ENCODE measurements around the gene MINDY2. TPM values are rescaled to one million over a fixed set of nuclear protein-coding genes. Genes with fewer than 3 reads are reported as not detected.
"Not testable (repeated sequence)": the region's sequence is repeated elsewhere in the genome, so short reads cannot be mapped to it uniquely, and the experiment has no call there.

Gene MINDY2
- total RNA-seq, 1 experiment from 2014 or later = 25.5 TPM

GRCh38 chr15:58880320-58880719 is 109.2 kb downstream of the MINDY2 start:
- intact Hi-C loops (cut with micrococcal nuclease; ENCODE audit: unreplicated experiment) = no loop called here
- Histone ChIP-seq H3K27me3 (replicated peaks; ENCODE audit: control insufficient read depth, insufficient read depth, low read length) (no peaks in the 10 kb centered on the region), H3K9me3 (no peaks in the 10 kb centered on the region), H3K36me3 (ENCODE audit: control insufficient read depth, insufficient read depth, low read length) (peaks cover 3% of the 10 kb centered on the region; the same call in 1 of the 2 replicates), H3K4me3 (ENCODE audit: low read depth, low read length) (no peak overlapping the region), H3K4me1 (peaks cover 11% of the 10 kb centered on the region)
- H3K27me3 Mint-ChIP-seq (ENCODE audit: insufficient read depth, unreplicated experiment) = no peaks in the 10 kb centered on the region
- no peak overlapping the region for H3K4me3 Mint-ChIP-seq (ENCODE audit: unreplicated experiment)
- H3K4me1 Mint-ChIP-seq (ENCODE audit: low read depth, unreplicated experiment) = peaks cover 10% of the 10 kb centered on the region
- BruUV-seq (replicated peaks) = no TSS peak
- TF ChIP-seq, protein P1, sequence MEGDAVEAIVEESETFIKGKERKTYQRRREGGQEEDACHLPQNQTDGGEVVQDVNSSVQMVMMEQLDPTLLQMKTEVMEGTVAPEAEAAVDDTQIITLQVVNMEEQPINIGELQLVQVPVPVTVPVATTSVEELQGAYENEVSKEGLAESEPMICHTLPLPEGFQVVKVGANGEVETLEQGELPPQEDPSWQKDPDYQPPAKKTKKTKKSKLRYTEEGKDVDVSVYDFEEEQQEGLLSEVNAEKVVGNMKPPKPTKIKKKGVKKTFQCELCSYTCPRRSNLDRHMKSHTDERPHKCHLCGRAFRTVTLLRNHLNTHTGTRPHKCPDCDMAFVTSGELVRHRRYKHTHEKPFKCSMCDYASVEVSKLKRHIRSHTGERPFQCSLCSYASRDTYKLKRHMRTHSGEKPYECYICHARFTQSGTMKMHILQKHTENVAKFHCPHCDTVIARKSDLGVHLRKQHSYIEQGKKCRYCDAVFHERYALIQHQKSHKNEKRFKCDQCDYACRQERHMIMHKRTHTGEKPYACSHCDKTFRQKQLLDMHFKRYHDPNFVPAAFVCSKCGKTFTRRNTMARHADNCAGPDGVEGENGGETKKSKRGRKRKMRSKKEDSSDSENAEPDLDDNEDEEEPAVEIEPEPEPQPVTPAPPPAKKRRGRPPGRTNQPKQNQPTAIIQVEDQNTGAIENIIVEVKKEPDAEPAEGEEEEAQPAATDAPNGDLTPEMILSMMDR (IDR thresholded peaks at IDR 0.05; ENCODE audit: insufficient read depth in 1 of 2, low read depth in 1 of 2, low read length in 1 of 2, severe bottlenecking in 1 of 2, unreplicated experiment in 1 of 2) = no peak
- peaks cover 78% of the 10 kb centered on the region for H3K36me3 Mint-ChIP-seq (ENCODE audit: insufficient read depth, unreplicated experiment)
- ChIA-PET POLR2A (interaction anchor here (0.6 kb wide), 1 partner anchor 123 kb away, joined by 9 read pairs; no protein-coding TSS in a partner anchor), CTCF (no interaction called here)
- H3K9me3 Mint-ChIP-seq (ENCODE audit: unreplicated experiment) = no peaks in the 10 kb centered on the region
- DNase-seq = no peak
- H3K27ac Mint-ChIP-seq (ENCODE audit: unreplicated experiment) = no peak overlapping the region

GRCh38 chr15:58882243-58882642 is 111.1 kb downstream of the MINDY2 start:
- no TSS peak for BruUV-seq (replicated peaks)
- H3K27me3 Mint-ChIP-seq (ENCODE audit: insufficient read depth, unreplicated experiment) = no peaks in the 10 kb centered on the region
- DNase-seq = no peak
- Histone ChIP-seq H3K4me3 (ENCODE audit: low read depth, low read length) (no peak overlapping the region), H3K27me3 (replicated peaks; ENCODE audit: control insufficient read depth, insufficient read depth, low read length) (no peaks in the 10 kb centered on the region), H3K9me3 (no peaks in the 10 kb centered on the region), H3K36me3 (ENCODE audit: control insufficient read depth, insufficient read depth, low read length) (peaks cover 3% of the 10 kb centered on the region; the same call in 1 of the 2 replicates), H3K4me1 (no peaks in the 10 kb centered on the region)
- H3K36me3 Mint-ChIP-seq (ENCODE audit: insufficient read depth, unreplicated experiment) = peaks cover 91% of the 10 kb centered on the region
- H3K4me1 Mint-ChIP-seq (ENCODE audit: low read depth, unreplicated experiment) = no peaks in the 10 kb centered on the region
- intact Hi-C loops (cut with micrococcal nuclease; ENCODE audit: unreplicated experiment) = no loop called here
- H3K9me3 Mint-ChIP-seq (ENCODE audit: unreplicated experiment) = no peaks in the 10 kb centered on the region
- H3K4me3 Mint-ChIP-seq (ENCODE audit: unreplicated experiment) = no peak overlapping the region
- no peak overlapping the region for H3K27ac Mint-ChIP-seq (ENCODE audit: unreplicated experiment)
- ChIA-PET CTCF (no interaction called here), POLR2A (no interaction called here)
- TF ChIP-seq, protein P1 (IDR thresholded peaks at IDR 0.05; ENCODE audit: insufficient read depth in 1 of 2, low read depth in 1 of 2, low read length in 1 of 2, severe bottlenecking in 1 of 2, unreplicated experiment in 1 of 2) = no peak

DNA sequence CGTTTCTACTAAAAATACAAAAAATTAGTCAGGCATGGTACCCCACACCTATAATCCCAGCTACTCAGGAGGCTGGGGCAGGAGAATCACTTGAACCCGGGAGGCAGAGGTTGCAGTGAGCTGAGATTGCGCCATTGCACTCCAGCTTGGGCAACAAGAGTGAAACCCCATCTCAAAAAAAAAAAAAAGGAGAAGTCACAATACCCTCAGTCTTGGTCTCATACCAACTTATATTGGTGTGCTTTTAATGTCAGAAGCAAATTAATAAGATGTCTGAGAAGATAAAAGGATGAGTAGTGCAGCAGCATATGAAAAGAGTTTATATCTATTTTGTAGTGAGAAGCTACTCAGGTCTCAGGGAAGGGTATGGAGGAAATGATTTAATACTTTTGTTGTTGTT is 112.8 kb downstream of the MINDY2 start:
- H3K27ac Mint-ChIP-seq (ENCODE audit: unreplicated experiment); H3K27me3 ChIP-seq (replicated peaks; ENCODE audit: control insufficient read depth, insufficient read depth, low read length); H3K4me3 ChIP-seq (ENCODE audit: low read depth, low read length); H3K27me3 Mint-ChIP-seq (ENCODE audit: insufficient read depth, unreplicated experiment); H3K4me1 ChIP-seq; POLR2A ChIA-PET; BruUV-seq (replicated peaks); H3K36me3 ChIP-seq (ENCODE audit: control insufficient read depth, insufficient read depth, low read length); DNase-seq; H3K9me3 Mint-ChIP-seq (ENCODE audit: unreplicated experiment); H3K9me3 ChIP-seq; H3K4me1 Mint-ChIP-seq (ENCODE audit: low read depth, unreplicated experiment); H3K4me3 Mint-ChIP-seq (ENCODE audit: unreplicated experiment); CTCF ChIA-PET; intact Hi-C loops (cut with micrococcal nuclease; ENCODE audit: unreplicated experiment): not testable (repeated sequence)
- H3K36me3 Mint-ChIP-seq (ENCODE audit: insufficient read depth, unreplicated experiment) = peaks cover 88% of the 10 kb centered on the region

- no peak overlapping the region for H3K27ac Mint-ChIP-seq (ENCODE audit: unreplicated experiment)
- ChIA-PET POLR2A (no interaction called here), CTCF (no interaction called here)
- no peaks in the 10 kb centered on the region for H3K4me1 Mint-ChIP-seq (ENCODE audit: low read depth, unreplicated experiment)
- no peak overlapping the region for H3K4me3 Mint-ChIP-seq (ENCODE audit: unreplicated experiment)
- Histone ChIP-seq H3K27me3 (replicated peaks; ENCODE audit: control insufficient read depth, insufficient read depth, low read length) (no peaks in the 10 kb centered on the region), H3K4me1 (no peaks in the 10 kb centered on the region), H3K36me3 (ENCODE audit: control insufficient read depth, insufficient read depth, low read length) (no peaks in the 10 kb centered on the region; the same call in 1 of the 2 replicates), H3K9me3 (no peaks in the 10 kb centered on the region), H3K4me3 (ENCODE audit: low read depth, low read length) (no peak overlapping the region)
- H3K36me3 Mint-ChIP-seq (ENCODE audit: insufficient read depth, unreplicated experiment) = peaks cover 84% of the 10 kb centered on the region
- TF ChIP-seq, protein P1 (IDR thresholded peaks at IDR 0.05; ENCODE audit: insufficient read depth in 1 of 2, low read depth in 1 of 2, low read length in 1 of 2, severe bottlenecking in 1 of 2, unreplicated experiment in 1 of 2) = no peak
- H3K9me3 Mint-ChIP-seq (ENCODE audit: unreplicated experiment) = no peaks in the 10 kb centered on the region
- intact Hi-C loops (cut with micrococcal nuclease; ENCODE audit: unreplicated experiment) = no loop called here
- no peak for DNase-seq
- H3K27me3 Mint-ChIP-seq (ENCODE audit: insufficient read depth, unreplicated experiment) = no peaks in the 10 kb centered on the region
- TSS peak; percentile 56 for BruUV-seq (replicated peaks)
Observed at GRCh38 chr15:58886921-58887320, 115.8 kb downstream of the MINDY2 start.

Data from Caco-2 (cell line).